Adrenal gland (tissue), 12 donors: Measurements from ENCODE around the gene TTLL11. TPM values are rescaled to one million over a fixed set of nuclear protein-coding genes. Genes with fewer than 3 reads are reported as not detected.

ENCODE experiments used
- DNase-seq, 7 donors: peaks; one replicate each; pipeline ENCODE4 v3.0.0-alpha.2; 2019 to 2020
- H3K27ac ChIP-seq, 5 donors: fragments of 200-600 bp; sonication (generic) in 4 of 5; 1 replicate in 3 of 5; 2 replicates in 2 of 5; pipeline versions ENCODE4 v1.5.1 to v1.8.0; 2016 to 2020; ENCODE audit warnings: mild to moderate bottlenecking in 1 of 5
- H3K27me3 ChIP-seq: fragments of 200-600 bp; 2 replicates; pipeline ENCODE4 v1.8.0; 2021
- H3K36me3 ChIP-seq, 2 donors: fragments of 200-600 bp; replicated peaks in 1 of 2; 1 replicate in 1 of 2; 2 replicates in 1 of 2; pipeline versions ENCODE4 v1.5.1 to v1.8.0; 2018 to 2022
- H3K4me1 ChIP-seq, 2 donors: fragments of 200-600 bp; replicated peaks in 1 of 2; 1 replicate in 1 of 2; 2 replicates in 1 of 2; pipeline versions ENCODE4 v1.5.1 to v1.8.0; 2018 to 2021
- H3K4me3 ChIP-seq, 4 donors: fragments of 200-600 bp; sonication (generic) in 3 of 4; one replicate each; pipeline ENCODE4 v1.5.1; 2016 to 2018
- H3K9me3 ChIP-seq, 3 donors: fragments of 200-600 bp; sonication (generic) in 1 of 3; replicated peaks in 1 of 3; 1 replicate in 2 of 3; 2 replicates in 1 of 3; pipeline versions ENCODE4 v1.5.1 to v1.8.0; 2016 to 2021
- POLR2A ChIP-seq, 2 donors: fragments of 450-650 bp; IDR thresholded peaks; one replicate each; pipeline ENCODE4 v1.6.1; 2017; ENCODE audit warnings: antibody characterized with exemption in 2 of 2, mild to moderate bottlenecking in 2 of 2, moderate library complexity in 1 of 2
- WGBS, 4 donors: extraction: QIAGEN DNeasy Blood & Tissue Kit in 2 of 4; methylation state at CpG; one replicate each; pipeline versions ENCODE4 v1.1.5 to v1.1.7; 2013 to 2017; 5-methylcytosine and 5-hydroxymethylcytosine counted together
- intact Hi-C, 2 donors: fragments of 100-400 bp; cut with DNase I; formaldehyde crosslinking; loops; one replicate each; pipeline versions ENCODE4 v1.14.1 to v1.15.0; 2022 to 2023
- polyA plus RNA-seq, 3 donors: library from polyadenylated mRNA; stranded (reverse); fragments of 200-250 nt in 2 of 3; fragments of 350-450 nt in 1 of 3; fragmentation: Illumina TruSeq in 1 of 3; extraction: RNeasy Lipid Tissue Mini Kit (QIAGEN cat#74804) in 1 of 3; gene quantifications; one replicate each; pipeline ENCODE4 v1.2.3, GENCODE V29; 2013 to 2014
- total RNA-seq, 9 donors: library from RNA; depleted of rRNA in 4 of 9; stranded (reverse); fragments of >200 nt in 4 of 9; fragments of 120-200 nt in 1 of 9; fragmentation: NEBNext Ultra II Directional in 1 of 9; extraction: Animal tissue kit (Norgen Biotek cat#: 25700) in 1 of 9; gene quantifications; one replicate each; pipeline versions ENCODE4 v1.1.0 to v1.2.4, GENCODE V29; 2013 to 2023
- TF ChIP-seq, protein P1 (sequence below), 6 experiments: fragments of 450-650 bp in 4 of 6; fragments of 200-600 bp in 2 of 6; sonication (generic) in 1 of 6; IDR thresholded peaks; 1 replicate in 5 of 6; 2 replicates in 1 of 6; pipeline versions ENCODE4 v1.5.1 to v1.8.0; 2016 to 2021; ENCODE audit warnings: antibody characterized with exemption in 6 of 6, mild to moderate bottlenecking in 2 of 6, moderate library complexity in 1 of 6
- donor health status: healthy with polysubstance abuse.
- donor health status: Bipolar disorder and iron deficiency.
- donor health status: DM: yes; HTN: yes; CAD: no.
- donor health status: DM: no; HTN: no; CAD: no.
- donor health status: DM: no; HTN: no; CAD: no.
- donor health status: DM: yes; HTN: yes; CAD: no.

TTLL11 gene
- total and polyA plus RNA-seq, 12 donors = 4.8 to 30.9 (median 13.7) TPM

DNA sequence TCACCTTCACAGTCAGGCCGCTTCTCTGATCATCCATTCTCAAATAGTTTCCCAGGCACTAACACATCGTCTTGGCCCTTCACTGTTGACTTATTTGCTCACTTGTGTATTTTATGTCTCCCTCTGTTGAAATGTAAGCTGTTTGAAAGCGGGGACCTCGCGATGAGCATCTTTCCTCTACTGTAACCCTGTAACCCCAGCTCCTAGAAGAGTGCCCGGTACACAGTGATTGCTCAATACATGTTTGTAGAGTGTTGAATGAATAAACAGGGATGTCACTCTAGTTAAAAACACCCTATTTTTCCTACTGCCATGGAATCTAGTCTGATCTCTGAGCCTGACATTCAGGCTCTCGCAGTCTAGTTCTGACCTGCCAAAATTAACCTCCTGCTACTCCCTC is 150.8 kb downstream of the TTLL11 start:
- Histone ChIP-seq H3K9me3 (no peaks in the 10 kb centered on the region), H3K36me3 (no peaks in the 10 kb centered on the region), H3K27ac (no peak overlapping the region), H3K4me3 (no peak overlapping the region), H3K4me1 (no peaks in the 10 kb centered on the region), H3K27me3 (no peaks in the 10 kb centered on the region)
- intact Hi-C loops = no loop called here
- 94 to 96% (median 95%) methylated on average over 7 of the region's 7 CpGs for WGBS, 4 donors
- no peak for TF ChIP-seq POLR2A (IDR thresholded peaks at IDR 0.05)
- TF ChIP-seq, protein P1, sequence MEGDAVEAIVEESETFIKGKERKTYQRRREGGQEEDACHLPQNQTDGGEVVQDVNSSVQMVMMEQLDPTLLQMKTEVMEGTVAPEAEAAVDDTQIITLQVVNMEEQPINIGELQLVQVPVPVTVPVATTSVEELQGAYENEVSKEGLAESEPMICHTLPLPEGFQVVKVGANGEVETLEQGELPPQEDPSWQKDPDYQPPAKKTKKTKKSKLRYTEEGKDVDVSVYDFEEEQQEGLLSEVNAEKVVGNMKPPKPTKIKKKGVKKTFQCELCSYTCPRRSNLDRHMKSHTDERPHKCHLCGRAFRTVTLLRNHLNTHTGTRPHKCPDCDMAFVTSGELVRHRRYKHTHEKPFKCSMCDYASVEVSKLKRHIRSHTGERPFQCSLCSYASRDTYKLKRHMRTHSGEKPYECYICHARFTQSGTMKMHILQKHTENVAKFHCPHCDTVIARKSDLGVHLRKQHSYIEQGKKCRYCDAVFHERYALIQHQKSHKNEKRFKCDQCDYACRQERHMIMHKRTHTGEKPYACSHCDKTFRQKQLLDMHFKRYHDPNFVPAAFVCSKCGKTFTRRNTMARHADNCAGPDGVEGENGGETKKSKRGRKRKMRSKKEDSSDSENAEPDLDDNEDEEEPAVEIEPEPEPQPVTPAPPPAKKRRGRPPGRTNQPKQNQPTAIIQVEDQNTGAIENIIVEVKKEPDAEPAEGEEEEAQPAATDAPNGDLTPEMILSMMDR (IDR thresholded peaks at IDR 0.05) = no peak
- no peak for DNase-seq

DNA sequence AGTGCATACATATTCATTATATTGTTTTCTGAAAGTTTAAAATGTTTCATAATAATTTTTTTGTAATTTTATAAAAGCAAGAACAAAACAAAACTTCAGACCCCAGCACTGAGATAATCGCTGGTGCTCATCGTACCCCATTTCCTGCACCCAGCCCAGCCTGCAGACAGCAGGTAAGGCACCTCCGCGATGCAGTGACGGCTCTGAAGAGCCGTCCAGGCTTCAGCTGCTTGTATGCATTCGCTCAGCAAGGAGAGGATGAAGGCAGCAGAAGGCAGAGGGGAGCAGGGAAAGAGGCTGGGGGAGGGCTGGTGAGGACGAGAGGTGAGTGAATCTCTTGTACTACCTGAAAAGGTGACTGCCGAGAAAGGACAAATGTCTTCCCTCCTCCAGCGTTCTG is 153.5 kb downstream of the TTLL11 start:
- H3K4me1 ChIP-seq = no peaks in the 10 kb centered on the region
- H3K27ac ChIP-seq = no peak overlapping the region
- intact Hi-C loops = no loop called here
- H3K4me3 ChIP-seq = no peak overlapping the region
- no peak for TF ChIP-seq POLR2A (IDR thresholded peaks at IDR 0.05)
- TF ChIP-seq, protein P1 (IDR thresholded peaks at IDR 0.05) = no peak
- H3K36me3 ChIP-seq = no peaks in the 10 kb centered on the region
- 83 to 86% (median 84%) methylated on average over 10 of the region's 10 CpGs for WGBS, 4 donors
- no peaks in the 10 kb centered on the region for H3K27me3 ChIP-seq
- DNase-seq = no peak
- H3K9me3 ChIP-seq = no peaks in the 10 kb centered on the region

DNA sequence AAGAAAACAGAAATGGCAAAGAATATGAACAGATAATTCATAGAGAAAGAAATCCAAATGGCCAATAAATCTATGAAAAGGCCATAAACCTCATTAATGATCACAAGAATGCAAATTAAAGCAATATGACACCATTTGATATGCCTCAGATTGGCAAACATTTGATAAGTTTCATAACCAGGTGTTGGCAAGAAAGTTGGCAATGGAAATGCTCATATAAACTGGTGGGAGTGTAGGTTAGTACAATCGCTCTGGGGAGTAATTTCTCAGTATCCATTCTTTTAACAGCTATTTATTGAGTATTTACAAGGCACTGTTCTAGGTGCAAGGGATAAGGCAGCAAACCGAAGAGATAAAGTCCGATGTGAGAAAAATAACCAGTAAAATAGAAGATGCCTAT is 154.5 kb downstream of the TTLL11 start:
- intact Hi-C loops = no loop called here

DNA sequence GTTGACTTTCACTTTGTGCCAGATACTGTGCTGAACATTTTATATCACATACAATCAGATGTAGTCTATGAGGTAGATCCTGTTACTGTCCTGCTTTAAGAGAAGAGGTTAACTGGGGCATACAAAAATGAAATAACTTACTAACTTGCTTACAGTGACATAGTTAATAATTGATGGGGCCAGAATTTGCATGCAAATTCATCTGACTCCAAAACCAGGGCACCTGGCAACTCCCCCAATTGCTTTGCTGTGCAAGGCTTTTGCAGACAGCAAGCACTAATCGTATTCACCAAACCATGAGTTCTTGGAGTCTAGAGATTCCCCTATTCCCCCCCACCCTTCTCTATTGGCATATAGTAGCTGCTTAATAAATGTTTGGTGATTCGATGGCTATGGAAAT is 155.9 kb downstream of the TTLL11 start:
- H3K27ac ChIP-seq = no peak overlapping the region
- 93 to 100% (median 93%) methylated on average over 2 of the region's 2 CpGs for WGBS, 4 donors
- H3K36me3 ChIP-seq = no peaks in the 10 kb centered on the region
- H3K9me3 ChIP-seq = no peaks in the 10 kb centered on the region
- H3K4me1 ChIP-seq = no peaks in the 10 kb centered on the region
- TF ChIP-seq, protein P1 (IDR thresholded peaks at IDR 0.05) = no peak
- no peak for TF ChIP-seq POLR2A (IDR thresholded peaks at IDR 0.05)
- DNase-seq = no peak
- no peaks in the 10 kb centered on the region for H3K27me3 ChIP-seq
- intact Hi-C loops = no loop called here
- no peak overlapping the region for H3K4me3 ChIP-seq

More for the DNA sequence above, 154.5 kb downstream of the TTLL11 start:
- TF ChIP-seq, protein P1 (IDR thresholded peaks at IDR 0.05) = no peak
- TF ChIP-seq POLR2A (IDR thresholded peaks at IDR 0.05) = no peak
- H3K27me3 ChIP-seq = no peaks in the 10 kb centered on the region
- no peaks in the 10 kb centered on the region for H3K36me3 ChIP-seq
- 92 to 96% (median 94%) methylated on average over 3 of the region's 3 CpGs for WGBS, 4 donors
- no peak for DNase-seq
- H3K27ac ChIP-seq = no peak overlapping the region
- no peak overlapping the region for H3K4me3 ChIP-seq
- no peaks in the 10 kb centered on the region for H3K4me1 ChIP-seq
- H3K9me3 ChIP-seq = no peaks in the 10 kb centered on the region
